GM19468 (cell line): Measurements from ENCODE around the gene TACC2.

ENCODE experiments used
- ATAC-seq: cut with Tn5 transposase; IDR thresholded peaks from one replicate; pipeline ENCODE4 v1.9.1; 2021; ENCODE audit warnings: mild to moderate bottlenecking, moderate library complexity, moderate number of reproducible peaks; ENCODE audit not compliant: unreplicated experiment; ENCODE audit errors: extremely low read depth

Gene TACC2

DNA sequence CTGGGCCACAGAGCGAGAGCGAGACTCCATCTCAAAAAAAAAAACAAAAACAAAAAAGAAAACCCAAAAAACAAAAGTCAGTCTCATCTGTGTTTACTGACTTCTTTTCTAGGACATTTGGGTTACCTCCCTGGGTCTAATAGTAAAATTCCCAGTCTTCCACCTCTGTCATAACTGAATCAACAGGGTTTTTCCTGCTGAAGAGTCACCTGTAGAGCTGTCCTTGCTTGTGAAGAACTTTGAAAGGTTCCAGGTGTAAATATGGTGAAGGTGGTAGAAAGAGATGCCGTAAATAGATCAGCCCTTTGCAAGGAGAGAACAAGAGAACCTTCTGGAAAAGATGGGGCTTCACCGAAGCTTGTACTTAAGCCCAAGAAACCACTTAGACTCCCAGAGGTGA lies 169.4 kb downstream of the TACC2 start:
- no peak for ATAC-seq

DNA sequence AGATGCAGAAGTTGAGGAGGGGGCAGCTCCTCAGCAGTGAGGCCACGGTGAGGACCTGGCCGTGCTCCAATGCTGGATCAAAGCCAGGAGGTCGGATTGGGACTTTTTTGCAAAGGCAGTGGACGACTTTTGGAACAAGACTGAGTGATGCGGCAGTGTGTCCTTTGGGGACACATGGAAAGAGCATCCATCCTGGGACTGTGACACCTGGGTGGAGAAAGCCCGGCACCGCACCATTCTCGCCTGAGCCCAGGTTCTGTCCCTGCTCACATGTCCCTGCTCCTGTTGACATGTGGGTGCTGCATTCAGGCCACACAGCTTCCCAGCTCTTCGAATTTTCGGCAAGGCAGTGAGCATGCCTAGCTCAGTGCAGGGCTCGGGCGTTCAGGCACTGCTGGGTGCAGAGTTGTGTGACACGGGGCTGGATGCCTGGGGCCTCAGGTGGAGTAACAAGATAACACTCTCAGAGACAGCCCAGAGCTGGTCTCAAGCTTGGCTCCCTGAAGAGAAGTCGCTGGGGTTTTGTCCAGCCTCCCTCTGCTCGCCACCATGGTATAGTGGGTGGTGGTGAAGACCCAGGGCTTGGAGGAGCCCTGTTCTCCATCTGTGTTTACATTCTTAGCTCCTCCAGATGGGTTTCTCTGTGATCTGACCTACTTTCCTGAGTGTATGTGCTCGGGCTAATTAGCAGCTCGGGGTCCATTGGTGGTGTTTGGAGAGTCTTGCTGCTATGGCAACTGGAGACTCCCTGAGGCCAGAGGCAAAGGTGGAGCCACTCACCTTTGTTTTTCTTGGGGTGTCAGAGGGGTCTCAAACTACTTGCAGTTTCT lies 170.4 kb downstream of the TACC2 start:
- no peak for ATAC-seq

DNA sequence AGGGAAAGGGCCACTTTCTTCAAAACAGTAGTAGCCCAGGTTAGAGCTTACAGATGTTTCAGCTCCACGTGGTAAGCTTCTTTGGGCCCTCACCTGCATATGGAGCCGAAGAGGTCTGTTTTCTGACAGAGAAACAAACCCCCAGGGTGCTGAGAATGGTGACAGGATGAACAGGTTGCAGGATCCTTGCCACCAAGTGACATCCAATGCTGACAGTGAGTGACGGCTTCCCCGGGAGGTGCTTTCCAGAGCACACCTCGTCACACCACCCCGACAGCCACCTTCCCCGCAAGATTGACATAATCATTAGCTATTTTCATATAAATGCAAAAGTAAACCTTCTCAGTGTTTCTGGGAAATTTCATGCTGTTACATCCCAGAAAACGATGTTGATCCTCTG lies 172.8 kb downstream of the TACC2 start:
- ATAC-seq: no peak

DNA sequence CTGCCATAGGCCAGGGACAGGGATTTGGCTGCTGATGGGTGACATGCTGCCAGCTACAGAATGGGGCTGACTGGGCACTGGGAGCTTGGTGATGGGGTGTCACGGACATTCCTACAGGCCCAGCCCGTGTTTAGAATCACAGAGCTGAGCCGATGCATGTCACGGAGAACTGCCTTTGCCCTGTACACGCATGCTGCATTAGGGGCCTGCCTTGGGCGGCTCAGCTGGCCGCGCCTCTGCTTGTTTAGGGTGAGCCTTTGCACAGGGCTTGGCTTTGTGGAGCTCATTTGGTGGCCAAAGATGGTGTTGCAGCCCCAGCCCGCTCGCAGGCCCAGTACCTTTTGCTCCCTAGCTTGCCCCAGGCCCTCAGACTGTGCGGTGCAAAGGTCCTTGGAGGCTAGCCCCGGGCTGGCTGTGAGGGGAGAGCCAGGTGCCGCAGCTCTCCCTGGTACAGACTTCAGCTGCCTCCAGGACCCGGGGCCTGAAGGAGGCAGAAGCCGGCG lies 173.8 kb downstream of the TACC2 start:
- no peak for ATAC-seq

DNA sequence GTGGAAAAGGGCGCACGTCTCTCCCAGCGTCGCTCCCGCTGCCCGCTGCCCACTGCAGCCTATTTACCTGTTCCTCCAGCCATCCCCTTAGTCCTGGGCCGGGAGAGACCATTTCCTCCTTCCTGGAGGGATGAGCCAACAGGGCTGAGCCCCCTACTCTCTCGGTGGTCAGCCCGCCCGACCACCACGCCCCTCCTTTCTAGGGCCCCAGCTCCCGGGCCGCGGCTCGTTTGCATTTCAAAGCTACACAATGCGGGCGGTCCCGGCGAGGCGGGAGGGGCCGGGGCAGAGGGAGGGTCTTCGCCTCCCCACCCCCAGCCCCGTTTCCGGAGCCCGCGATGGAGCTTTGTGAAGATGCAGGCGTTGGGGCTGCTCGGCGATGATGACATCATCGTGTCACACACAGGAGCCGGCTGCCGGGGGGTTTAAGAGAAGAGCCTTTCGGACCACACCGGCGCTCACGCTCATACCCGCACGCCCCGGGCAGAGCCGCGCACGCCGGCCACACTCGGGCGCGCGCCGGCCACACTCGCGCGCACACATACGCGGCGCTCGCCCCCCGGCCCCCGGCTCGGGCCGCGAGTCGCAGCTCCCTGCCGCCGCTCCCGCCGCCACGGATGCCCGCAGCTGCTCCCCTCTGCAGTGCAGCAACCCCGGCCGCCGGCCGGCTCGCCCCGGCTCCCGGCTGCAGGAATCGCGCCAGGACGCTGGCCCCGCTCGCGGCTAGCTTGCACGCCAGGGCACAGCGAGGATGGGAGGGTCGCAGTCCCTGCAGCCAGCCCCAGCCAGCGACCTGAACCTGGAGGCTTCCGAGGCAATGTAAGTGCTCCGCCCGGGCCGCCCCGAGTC lies 174.4 kb downstream of the TACC2 start:
- ATAC-seq: no peak

DNA sequence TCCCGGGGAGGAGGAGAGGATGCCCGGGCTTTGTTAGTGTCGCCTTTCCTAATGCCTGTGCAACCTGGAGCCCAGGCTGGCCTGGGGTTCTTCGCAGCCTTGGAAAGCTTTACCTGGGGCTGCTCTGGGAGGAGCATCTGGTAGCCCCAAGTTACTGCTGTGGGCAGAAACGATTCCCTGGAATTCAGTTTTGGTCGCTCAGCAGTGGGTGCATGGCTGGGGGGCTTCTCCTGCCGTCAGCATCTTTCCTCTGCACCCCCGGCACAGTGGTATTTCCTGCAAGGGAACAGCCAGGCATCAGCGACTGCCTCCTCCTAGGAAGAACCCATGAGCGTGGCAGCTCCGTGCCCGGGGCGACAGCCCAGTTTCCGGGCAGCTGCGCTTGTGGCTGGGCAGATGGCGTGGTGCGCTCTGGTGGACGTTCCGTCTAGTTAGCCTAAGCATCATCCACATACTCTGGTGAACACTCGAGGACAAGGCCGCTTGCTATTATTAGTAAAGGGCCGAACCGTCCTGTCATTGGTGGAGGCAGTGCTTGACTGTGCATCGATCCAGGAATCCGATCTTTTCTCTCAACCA lies 175.1 kb downstream of the TACC2 start:
- no peak for ATAC-seq

DNA sequence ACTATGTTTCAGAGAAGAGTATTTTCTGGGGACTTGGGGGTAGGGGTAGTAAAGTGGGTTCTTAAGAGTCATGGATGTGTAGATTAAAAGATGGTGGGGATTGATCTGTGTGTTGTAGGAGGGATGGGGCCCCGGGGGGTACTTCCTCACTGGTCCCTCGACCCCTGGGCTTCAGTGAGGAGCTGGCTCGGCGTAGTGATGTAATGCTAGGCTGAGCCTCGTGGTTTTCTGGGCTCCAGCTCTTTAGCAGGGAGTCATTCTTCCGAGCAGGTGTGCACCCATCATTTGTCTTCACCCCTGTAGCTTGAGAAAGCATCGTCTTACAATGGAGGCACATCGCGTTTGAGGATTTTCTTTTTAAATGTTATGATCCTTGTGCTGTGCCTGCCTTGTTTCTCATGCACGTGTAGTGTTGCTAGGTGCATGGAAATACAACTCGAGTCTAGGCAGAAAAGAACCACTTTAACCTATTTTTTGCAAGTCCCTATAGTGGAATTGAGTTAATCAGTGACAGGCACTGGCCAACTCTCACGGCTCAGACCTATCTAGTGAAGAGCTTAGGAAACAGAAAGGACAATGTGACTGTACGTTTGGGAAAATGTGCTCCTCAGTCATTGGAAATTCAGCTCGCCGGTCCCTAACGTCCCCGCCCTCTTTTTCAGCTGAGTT lies 176.0 kb downstream of the TACC2 start:
- ATAC-seq: no peak

DNA sequence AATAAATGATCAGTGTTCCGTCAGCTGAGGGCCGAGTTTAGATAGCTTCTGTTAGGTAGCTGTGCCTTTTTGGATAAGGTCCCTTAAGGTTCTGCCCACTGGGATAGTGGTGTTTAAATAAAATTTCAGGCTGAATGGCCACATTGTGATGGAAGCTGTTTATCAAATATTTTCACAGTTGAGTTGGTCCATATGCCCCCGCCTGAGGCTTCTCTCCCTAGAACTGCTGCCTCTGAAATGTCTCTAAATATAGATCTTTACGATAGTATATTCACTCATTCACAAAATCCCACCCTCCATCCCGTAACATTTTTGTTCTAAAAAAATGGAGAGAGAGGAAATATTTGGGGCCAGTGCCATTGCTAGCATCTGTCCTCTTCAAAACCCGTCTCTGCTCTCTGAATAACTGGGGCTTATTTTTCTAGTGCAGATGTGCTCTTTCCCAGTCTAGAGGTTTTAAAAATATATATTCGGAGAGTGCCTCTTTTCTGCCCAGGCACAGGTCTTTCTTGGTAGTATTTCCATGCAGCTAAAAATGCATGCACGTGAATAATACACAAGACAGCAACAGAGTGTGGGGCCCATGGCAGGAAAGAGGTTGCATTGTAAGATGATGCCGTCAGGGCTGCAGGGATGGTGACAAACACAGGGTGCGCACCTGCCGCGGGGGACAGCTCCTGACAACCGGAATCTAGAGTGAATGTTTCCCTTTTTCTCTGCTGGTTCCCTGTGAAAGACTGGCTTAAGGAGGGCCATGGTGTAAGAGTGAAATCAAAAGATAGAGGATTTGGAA lies 176.7 kb downstream of the TACC2 start:
- no peak for ATAC-seq

DNA sequence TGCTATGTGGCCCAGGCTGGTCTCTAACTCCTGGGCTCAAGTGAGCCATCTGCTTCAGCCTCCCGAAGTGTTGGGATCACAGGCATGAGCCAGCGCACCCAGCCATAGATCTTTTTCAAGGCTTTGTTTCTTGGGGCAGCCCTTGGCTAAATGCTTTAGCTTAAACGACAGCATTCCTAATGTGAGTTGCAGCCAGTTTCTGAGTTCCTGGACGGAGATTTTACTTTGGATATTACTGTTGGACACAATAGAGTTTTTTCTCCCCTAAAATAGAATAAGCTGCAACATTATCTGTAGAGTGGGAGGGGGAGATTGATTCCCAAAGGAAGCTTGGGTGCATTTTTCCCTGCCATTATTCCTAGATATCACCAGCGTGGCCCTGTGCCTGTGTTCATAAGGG lies 179.1 kb downstream of the TACC2 start:
- no peak for ATAC-seq

DNA sequence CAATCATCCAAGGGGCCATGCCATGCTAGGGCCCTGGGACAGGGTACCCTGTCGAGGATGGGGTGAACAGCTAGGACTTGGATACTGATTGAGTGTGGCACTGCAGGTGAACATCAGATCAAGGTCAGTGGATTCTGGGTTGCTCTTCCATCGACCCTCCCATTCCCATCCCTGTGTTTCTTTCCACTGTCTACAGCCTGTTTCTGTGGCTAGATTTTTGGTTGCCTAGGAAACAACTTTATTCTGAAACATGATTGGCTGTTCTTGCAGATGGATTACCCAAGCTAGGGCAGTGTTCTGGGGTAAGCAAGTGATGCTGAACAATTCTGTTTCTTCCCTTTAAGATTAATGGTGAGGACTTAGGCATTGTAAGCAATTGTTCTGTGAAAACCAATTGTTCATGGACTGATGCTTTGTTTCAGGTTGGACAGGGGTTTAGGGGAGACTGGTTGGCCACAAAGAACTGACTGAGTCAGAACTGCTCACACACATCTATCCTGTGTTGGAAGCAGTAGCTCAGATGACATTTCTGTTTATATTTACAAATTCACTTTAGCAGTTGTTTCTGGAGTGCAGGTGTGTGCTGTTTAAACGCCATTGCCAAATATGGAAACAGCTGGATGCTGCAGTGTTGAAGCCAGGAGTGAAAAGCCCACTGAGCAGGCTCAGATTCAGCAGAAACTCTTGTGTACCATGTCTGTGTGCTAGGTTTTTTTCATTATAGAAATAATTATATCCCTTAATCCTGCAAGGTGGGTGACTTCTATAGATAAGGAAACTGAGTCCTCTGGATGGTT lies 179.8 kb downstream of the TACC2 start:
- no peak for ATAC-seq

DNA sequence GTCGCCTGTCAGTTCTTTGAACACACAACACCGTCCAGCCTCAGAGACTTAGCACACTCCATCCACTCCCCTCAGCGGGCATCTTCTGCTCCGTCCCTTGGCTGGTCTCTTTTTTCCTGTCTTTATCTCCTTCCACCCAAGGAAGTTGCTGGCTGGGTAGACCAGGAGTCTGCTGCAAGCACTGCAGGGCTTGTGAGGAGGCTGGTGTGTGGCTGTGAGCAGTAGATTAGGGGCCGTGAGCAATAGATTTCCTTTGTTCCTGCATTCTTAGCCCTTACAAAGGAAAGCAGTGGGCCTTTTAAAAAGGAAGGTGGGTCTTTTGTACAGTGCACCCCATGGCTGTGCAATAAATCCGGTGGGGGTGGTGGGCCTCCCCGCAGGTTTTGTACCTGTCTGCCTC lies 181.8 kb downstream of the TACC2 start:
- no peak for ATAC-seq

DNA sequence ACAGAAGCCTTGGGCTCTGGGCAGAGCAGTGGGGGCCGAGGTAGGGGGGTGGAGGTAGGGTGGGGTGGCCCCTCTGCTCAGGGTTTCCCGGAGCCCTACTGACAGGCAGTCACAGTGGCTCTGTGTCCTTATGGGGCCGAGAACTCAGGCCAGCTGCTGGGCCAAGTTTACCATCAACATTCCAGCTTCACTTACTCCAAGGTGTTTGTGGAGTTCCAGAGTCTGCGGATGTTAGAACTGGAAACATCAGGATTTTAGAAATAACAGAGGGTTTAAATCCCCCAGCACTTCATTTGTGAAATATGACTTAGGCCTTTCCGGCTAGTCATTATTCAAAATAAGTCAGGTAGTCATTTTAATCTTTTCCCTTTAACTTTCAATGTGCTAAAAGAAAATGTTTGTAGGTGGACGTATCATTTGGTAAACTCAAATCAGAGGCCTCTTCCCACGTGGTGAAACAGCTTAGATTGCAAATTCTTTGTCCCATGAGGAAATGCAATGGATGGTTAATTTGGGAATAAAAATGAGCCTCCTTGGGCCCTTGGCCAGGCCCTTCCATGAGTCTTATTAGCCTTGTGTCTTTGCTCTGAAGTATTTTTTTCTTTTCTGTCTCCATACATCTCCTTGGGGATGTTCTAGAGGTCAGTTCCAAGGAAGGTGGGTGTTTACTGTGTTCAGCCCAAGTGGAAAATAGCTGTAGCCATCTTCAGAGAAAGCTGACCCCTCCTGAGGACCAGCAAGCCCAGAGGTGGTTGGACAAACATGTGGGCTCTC lies 182.5 kb downstream of the TACC2 start:
- ATAC-seq: no peak

DNA sequence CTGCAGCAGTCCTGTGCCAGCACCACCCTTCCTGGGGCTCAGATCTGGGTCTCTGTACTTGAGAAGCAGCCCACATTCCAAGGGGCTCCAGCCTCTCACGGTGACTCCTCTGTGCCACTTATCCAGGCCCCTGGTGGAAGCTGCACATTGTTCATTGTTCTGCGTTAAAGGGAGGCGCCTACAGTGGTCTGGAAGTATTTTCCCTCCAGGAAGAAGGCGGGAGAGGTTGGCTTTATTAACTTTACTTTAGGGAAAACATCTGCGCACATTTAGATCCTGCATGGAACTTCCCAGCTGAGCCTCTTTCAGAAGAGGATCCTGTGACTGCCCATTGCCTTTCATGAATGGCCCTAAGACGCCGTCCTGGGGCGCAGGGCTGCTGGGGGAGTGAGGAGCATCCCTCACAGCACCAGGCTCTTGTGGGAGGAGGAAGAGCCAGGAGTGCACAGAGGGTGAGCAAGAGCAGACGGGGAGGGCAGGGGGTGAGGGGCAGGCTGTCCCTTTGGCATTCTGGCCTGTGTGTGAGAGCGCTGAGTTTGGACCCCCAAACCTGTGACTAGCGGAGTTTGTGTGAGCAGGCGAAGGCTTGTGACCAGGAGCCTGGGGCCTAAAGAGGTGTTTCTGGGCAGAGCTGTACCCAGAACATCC lies 183.5 kb downstream of the TACC2 start:
- ATAC-seq: no peak

DNA sequence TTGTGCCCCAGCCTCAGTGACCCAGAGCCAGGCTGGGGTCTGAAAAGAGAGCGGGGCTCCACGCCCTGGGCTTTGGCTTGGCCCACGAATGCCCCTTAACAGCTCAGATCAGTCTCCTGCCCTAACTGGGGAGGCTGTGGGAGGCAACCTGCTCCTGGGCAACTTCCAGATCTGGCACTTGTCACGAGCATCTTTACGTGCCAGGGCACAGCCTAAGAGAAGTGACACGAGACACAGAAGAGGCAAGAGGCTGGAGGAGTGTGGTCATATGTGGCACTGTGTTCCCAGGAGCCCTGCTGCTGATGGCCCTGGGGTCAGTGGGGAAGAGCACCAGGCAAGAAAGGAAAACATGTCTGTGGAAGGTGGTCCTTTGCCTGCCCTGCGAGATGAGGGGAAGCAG lies 184.4 kb downstream of the TACC2 start:
- ATAC-seq: no peak

DNA sequence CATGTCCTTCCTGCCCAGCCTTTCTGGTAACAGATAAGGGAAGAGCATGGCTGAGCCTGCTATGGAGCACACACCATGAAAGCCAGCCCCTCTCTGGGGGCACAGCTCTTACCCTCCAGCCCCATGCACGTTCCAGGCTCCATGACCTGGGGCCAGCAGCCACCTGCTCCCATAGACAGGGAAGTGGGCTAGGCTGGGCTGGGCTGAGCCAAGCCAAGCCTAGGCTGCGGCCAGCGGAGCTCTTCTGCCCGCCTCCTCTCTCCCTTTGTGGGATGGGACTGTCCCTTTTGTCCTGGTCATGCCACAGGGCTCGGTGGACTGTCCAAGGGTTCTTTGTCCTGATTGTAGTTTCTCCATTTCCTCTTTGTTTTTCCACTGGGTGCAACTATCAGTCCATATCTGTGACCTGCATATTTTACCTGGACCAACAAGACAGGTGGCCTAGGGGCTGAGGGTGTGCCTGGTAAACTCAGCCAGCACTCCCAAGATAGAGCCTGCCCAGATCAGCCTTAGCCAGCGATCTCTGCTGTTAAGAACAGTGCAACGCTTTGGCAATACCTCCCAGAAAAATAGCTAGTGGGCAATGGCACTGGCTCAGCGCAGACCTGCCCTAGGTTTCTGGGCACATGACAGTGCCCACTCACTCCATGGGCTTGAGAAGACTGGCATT lies 184.9 kb downstream of the TACC2 start:
- ATAC-seq: no peak

DNA sequence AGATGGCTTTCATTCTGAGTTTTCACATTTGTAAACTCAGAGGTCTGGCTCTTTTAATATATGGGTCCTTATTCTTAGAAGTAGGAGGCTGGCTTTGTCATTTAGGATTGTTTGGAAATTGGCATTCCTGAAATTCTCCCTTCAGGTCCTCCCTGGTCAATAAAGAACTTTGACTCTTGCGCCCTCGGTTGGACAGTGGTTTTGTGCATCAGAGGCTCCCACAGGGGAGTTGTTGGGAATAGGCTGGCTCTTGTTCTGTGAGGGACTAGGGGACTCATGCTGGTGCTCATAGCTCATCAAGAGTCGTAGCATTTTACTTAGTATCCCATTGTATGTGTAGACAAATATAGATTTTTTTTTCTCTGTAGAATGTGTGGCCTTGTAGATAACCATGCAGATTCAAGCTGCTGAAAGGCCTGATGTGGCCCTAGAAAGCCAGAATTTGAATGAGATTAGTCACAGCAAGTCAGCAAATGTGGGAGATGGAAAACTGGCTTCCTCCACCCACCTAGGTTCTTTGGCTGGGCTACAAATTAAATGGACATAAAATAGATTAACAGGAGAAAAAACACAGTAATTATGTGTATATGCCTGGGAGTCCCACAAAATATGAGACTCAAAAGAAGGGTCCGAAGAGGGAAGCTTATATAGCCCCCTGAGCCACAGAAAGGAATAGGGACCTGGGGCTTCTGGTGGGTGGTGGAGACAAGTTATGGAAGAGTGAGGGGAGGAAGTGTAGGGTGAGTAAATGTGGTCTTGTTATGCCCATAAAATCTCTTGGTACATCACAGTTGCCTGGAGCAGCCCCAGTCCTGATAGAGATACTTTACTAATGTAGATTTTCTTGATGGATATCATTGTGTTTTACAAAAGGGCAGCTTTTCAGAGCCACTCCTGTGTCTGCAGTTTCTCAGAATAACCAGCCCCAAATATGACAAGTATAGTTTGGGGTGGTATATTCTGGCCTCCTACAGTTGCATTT lies 187.6 kb downstream of the TACC2 start:
- no peak for ATAC-seq
